ENCODE results near the gene SCN8A.
"Not testable (repeated sequence)": the region's sequence is repeated elsewhere in the genome, so short reads cannot be mapped to it uniquely, and the experiment has no call there.

Gene SCN8A

DNA sequence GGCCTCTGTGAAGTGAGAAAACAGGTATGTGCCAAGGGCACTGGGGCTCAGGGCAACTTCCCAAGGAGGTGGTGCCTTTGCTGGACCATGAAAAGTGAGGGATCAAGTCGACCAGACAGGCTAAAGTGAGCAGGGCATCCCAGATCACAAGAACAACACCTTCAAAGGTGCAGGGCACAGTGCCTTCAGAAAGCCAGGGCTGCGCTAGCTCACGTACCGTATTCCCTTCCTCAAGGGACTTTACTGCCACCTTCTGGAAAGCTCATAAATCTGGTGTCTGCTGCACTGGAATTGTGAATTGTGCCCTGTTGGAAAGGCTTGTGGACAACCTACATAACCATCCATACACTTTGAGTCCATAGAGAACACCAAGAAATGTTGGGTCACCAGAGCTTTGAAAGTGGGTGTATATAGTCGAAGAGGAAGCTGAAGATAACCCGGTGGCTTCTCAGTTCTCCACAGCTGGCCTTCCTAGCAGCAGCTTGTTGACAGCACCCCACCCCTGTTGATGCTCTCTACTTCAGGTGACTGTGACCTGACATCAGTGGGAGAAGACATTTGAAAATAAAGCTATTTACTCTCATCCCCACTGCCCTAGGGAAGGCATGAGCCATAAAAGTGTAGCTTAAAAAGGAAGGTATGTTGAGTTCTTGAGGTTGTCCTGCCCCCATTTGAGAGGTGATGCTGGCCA, 233.0 kb downstream of the SCN8A start:
- TF ChIP-seq, protein P1, sequence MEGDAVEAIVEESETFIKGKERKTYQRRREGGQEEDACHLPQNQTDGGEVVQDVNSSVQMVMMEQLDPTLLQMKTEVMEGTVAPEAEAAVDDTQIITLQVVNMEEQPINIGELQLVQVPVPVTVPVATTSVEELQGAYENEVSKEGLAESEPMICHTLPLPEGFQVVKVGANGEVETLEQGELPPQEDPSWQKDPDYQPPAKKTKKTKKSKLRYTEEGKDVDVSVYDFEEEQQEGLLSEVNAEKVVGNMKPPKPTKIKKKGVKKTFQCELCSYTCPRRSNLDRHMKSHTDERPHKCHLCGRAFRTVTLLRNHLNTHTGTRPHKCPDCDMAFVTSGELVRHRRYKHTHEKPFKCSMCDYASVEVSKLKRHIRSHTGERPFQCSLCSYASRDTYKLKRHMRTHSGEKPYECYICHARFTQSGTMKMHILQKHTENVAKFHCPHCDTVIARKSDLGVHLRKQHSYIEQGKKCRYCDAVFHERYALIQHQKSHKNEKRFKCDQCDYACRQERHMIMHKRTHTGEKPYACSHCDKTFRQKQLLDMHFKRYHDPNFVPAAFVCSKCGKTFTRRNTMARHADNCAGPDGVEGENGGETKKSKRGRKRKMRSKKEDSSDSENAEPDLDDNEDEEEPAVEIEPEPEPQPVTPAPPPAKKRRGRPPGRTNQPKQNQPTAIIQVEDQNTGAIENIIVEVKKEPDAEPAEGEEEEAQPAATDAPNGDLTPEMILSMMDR (IDR thresholded peaks at IDR 0.05; ENCODE audit: low read depth, low read length, missing control alignments), result peak; percentile 76
- no peak overlapping the region for H3K4me3 ChIP-seq (ENCODE audit: low read depth, low read length)
- in situ Hi-C loops (cut with HindIII; ENCODE audit: low sequenced_read_pairs), result no loop called here
- peak; percentile 60 for DNase-seq (ENCODE audit: low read depth)

DNA sequence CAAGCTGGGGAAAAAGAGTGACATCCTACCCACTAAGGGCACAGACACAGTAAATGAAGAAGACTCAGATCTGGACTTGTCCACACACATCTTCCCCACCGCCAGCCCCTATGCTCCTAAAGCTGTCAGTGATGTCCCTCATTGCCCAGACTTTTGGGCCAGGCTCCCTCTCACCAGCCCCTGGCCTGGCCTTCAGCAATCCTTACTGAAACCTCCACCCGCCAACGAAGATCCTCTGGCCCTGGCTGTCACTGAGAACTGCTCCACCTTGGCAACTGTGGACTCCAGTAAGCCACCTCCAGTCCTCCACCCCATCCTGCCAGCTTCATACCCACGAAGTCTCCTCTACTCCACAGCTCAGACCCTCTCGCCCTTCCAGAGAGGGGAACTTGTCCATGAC, 234.2 kb downstream of the SCN8A start:
- in situ Hi-C loops (cut with HindIII; ENCODE audit: low sequenced_read_pairs), result no loop called here
- no peak overlapping the region for H3K4me3 ChIP-seq (ENCODE audit: low read depth, low read length)
- DNase-seq (ENCODE audit: low read depth), result no peak
- TF ChIP-seq, protein P1 (IDR thresholded peaks at IDR 0.05; ENCODE audit: low read depth, low read length, missing control alignments), result no peak

DNA sequence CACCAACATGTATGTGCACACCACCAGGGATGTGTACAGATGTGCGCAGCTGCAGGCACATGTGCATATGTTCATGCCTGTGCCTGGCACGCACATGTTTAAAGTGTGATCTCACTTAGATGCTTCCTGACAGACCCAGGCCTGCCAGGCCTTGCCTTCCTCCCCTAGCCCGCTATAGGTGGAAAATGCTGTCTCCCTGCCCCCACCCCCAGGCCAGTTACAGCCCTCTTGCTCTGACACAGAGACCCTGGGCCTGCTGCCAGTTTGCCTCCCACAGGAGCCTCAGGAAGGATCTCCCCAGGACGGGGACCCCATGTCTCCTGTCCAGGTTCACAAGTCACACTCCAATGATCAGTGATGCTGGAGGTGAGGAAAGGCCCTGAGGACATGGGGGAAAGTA, 235.8 kb downstream of the SCN8A start:
- in situ Hi-C loops (cut with HindIII; ENCODE audit: low sequenced_read_pairs), result no loop called here
- TF ChIP-seq, protein P1 (IDR thresholded peaks at IDR 0.05; ENCODE audit: low read depth, low read length, missing control alignments), result no peak
- H3K4me3 ChIP-seq (ENCODE audit: low read depth, low read length), result no peak overlapping the region
- no peak for DNase-seq (ENCODE audit: low read depth)

DNA sequence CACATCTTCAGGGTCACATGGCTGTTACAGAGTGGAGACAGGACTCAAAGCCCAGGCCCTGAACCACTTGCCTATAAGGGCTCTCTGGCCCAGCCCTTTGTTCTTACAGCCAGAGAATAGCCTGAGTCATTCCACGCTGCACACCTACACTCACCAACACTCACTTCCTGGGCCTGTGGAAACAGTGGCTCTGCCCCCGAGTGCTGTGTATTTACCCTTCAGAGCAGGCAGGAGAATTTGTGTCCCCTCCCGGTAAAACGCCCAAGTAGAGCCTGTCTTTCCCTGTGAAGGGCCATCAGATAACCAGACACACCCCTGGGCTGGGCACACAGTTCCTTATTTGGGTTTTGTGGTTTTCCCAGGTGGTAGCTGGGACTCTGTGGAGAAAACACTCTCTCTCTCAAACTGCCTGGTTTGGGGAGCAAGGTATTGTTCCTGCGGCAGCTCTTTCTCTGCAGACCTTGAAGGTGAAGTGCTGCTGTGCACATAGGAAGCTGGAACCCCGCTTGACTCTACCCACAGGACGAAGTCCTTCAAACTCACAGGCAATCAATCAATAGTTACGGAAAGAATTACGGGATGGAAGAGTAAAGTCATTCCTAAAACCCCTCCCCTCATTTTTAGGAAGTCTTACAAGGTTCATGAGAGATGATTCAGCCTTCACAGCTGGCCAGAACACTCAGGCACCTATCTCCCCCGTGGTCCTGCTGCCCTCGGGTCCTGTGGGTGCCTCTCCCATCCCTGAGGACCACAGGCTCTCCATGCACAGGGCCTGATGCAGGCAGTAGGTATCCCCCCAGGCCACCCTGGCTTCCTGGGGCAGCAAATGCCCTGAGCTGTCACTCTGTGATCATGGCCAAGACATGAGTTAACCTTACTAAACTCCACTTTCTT, 237.1 kb downstream of the SCN8A start:
- in situ Hi-C loops (cut with HindIII; ENCODE audit: low sequenced_read_pairs), result no loop called here
- no peak for DNase-seq (ENCODE audit: low read depth)
- TF ChIP-seq, protein P1 (IDR thresholded peaks at IDR 0.05; ENCODE audit: low read depth, low read length, missing control alignments), result no peak
- H3K4me3 ChIP-seq (ENCODE audit: low read depth, low read length), result no peak overlapping the region

DNA sequence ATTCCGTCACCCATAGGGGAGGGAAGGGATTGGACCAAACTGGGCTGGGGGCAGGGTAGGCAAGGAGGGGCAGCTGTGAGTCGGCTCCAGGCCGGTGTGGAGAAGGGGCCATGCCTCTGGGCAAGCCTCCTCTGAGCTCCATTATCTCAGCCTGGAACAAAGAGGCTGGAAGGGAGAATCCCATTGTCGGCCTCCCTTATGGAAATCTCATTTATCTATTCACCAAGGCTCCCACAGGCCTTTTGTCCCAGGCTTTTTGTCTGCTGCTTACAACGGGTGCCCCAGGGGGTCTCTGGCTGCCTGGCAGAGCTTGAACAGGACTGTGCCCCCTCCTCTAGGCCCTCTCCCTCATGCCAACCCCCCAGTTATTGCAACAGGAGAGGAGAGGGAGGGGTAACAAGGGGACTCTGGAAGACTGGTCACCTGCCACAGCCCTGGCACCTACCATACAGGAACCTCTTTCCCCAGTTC, 238.0 kb downstream of the SCN8A start:
- H3K4me3 ChIP-seq (ENCODE audit: low read depth, low read length), result no peak overlapping the region
- in situ Hi-C loops (cut with HindIII; ENCODE audit: low sequenced_read_pairs), result no loop called here
- TF ChIP-seq, protein P1 (IDR thresholded peaks at IDR 0.05; ENCODE audit: low read depth, low read length, missing control alignments), result no peak
- no peak for DNase-seq (ENCODE audit: low read depth)

DNA sequence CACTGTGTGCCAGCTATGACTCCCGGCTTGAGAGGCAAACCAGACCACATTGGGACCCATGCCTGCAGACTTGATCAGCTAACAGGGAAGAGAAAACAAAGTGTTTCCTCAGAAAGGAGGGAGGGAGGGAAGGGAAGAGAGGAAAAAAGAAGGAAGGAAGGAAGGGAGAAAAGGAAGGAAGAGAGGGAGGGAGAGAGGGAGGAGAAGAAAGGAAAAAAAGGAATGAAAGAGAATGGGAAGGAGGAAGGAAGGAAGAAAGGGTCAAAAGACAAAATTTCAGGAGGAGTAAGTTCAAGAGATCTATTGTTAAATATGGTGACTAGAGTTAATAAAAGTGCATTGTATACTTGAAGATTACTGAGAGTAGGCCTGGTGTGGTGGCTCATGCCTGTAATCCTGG, 238.6 kb downstream of the SCN8A start:
- in situ Hi-C loops (cut with HindIII; ENCODE audit: low sequenced_read_pairs), result no loop called here
- H3K4me3 ChIP-seq (ENCODE audit: low read depth, low read length), result no peak overlapping the region

DNA sequence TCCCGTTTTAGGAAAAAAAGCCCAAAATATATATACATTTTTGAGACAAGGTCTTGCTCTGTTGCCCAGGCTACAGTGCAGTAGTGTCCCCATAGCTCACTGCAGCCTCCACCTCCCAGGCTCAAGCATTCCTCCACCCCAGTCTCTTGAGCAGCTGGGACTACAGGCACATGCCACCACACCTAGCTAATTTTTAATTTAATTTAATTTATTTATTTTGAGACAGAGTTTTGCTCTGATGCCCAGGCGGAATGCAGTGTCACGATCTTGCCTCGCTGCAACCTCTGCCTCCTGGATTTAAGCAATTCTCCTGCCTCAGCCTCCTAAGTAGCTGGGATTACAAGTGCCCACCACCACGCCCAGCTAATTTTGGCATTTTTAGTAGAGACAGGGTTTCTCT, 240.8 kb downstream of the SCN8A start:
- H3K4me3 ChIP-seq (ENCODE audit: low read depth, low read length); in situ Hi-C loops (cut with HindIII; ENCODE audit: low sequenced_read_pairs); DNase-seq (ENCODE audit: low read depth): not testable (repeated sequence)

More for the DNA sequence above, 238.6 kb downstream of the SCN8A start:
- TF ChIP-seq, protein P1 (IDR thresholded peaks at IDR 0.05; ENCODE audit: low read depth, low read length, missing control alignments), result no peak
- DNase-seq (ENCODE audit: low read depth), result no peak
